GM12801 (cell line): ENCODE data around the gene GPM6B.

Experiments
- TF ChIP-seq, protein P1 (sequence below): IDR thresholded peaks from one replicate; pipeline ENCODE4 v1.5.1; 2011; ENCODE audit warnings: control low read depth; ENCODE audit not compliant: insufficient read length; ENCODE audit errors: extremely low read depth

GPM6B gene

DNA sequence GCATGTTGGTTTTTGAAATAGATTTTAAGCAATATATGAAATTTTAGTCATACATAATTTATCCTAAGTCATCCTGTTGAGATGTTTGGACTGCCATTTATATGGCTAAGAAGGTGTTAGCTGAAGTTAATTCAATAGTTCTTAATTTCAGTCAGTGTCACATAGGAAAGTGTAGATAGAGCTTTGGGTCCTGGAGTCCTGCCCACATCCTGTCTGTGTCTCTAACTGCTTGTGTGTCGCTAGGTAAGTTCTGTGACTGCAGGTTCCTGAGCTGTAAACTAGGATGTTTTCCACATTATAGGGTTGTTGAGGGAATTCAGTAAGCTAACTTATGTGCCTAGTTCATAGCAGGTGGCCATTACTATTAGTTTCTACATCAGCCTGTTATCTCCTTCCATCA, 61.6 kb downstream of the GPM6B start:
- TF ChIP-seq, protein P1, sequence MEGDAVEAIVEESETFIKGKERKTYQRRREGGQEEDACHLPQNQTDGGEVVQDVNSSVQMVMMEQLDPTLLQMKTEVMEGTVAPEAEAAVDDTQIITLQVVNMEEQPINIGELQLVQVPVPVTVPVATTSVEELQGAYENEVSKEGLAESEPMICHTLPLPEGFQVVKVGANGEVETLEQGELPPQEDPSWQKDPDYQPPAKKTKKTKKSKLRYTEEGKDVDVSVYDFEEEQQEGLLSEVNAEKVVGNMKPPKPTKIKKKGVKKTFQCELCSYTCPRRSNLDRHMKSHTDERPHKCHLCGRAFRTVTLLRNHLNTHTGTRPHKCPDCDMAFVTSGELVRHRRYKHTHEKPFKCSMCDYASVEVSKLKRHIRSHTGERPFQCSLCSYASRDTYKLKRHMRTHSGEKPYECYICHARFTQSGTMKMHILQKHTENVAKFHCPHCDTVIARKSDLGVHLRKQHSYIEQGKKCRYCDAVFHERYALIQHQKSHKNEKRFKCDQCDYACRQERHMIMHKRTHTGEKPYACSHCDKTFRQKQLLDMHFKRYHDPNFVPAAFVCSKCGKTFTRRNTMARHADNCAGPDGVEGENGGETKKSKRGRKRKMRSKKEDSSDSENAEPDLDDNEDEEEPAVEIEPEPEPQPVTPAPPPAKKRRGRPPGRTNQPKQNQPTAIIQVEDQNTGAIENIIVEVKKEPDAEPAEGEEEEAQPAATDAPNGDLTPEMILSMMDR, result no peak

DNA sequence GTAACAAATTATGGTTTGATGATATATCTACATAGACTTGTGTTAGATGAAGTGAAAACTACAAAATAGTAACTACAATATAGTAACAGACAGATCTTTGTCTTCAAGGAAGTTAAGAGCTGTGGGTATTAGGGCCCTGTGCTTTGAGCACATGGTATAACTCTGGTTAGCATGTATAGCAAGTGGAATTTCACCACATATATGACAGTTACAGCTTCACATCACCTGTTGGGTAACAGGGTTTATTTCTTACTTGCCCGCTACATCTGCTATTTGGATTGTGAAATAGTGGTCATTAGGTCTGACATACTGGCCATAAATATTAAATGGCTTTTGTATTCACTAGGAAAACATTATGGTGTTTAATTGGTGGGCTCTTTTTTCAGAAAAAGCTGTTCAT, 62.1 kb downstream of the GPM6B start:
- TF ChIP-seq, protein P1, result no peak

DNA sequence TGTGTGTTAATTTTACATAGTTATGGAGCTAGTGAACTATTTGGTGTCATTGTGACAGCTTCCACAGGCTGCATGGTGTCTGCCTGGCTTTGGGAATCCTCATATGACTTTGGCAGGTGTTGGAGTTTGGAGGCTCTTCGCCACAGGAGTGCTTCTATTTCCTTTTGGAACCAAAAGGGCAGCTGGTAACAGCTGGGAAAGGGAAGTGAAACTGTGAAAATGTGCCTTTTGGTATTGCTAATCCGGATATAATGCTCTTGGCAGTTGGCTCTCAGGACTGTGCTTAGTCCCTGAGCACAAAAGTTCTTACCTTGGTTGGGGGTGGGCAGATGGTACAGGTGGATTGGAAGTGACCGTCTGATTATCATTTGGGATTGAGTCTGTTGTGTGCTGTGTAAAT, 64.2 kb downstream of the GPM6B start:
- TF ChIP-seq, protein P1, result no peak

DNA sequence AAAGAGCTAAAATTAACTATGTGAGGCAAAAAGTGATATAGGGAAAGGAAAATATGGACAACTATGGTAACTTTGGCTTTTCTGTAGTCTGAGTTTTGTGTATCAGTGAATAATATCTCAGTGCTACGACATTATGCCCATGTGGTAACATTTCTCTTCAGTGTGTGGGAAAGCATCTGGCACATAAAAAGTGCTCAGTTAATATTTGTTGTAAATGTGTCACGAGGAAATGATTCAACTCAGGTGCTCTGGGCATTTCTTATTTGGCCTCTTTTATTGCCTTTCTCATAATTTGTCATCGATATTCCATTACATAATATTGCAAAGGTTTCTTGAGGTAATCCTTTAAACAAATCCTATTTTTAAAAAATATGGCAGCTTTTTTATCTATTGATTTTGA, 64.8 kb downstream of the GPM6B start:
- TF ChIP-seq, protein P1, result no peak

DNA sequence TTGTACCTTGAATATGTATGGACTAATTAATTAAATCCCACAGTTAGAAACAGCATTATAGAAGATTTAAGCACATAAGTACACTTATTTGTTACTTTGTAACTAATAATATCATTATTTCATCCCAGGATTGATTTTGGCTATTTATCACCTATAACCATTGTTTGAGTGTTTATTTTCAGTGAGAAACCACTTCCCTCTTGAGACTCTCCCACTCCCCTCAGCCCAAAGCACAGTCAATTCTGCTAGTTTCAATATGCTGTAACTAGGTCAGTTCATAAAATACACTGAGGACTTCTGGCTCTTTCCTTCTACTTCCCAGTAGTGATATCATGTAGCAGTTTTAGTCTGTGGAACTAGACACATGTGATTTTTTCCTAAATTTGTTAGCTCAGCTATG, 66.1 kb downstream of the GPM6B start:
- TF ChIP-seq, protein P1, result no peak

DNA sequence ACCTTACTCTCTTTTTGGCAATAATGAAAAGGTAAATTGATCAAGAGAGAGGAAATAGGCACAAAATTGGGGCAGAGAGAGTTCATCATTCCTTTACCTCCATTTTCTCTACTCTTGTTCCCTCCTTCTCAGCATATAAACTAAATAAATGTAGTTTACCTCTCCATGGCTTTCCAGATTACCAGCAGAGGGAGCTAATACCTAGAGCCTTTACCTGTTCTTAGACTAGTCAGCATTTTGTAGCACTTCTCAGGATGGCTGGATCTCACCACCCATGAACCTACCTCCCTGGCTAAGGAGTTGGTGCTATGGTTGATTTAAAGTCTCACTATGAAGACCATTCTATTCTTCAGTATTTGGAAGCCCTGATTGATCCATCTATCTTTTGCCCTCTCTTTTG, 66.7 kb downstream of the GPM6B start:
- TF ChIP-seq, protein P1, result no peak

DNA sequence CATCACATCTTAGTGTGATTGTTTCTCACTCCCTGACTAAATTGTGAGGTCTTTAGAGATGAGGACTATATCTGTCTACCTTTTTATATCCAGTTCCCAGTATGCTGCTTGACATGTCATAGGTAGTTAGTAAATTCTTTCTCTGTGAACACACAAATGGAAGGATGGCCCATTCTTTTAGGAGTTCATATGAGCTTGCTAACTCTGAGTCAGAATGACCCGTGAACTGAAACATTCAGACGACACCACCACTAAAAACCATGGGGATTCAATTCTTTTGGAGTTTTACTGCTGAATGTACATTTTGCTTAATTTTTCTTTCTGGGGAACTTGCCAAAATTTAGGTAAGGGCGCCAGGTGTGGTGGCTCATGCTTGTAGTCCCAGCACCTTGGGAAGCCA, 68.4 kb downstream of the GPM6B start:
- TF ChIP-seq, protein P1, result no peak

DNA sequence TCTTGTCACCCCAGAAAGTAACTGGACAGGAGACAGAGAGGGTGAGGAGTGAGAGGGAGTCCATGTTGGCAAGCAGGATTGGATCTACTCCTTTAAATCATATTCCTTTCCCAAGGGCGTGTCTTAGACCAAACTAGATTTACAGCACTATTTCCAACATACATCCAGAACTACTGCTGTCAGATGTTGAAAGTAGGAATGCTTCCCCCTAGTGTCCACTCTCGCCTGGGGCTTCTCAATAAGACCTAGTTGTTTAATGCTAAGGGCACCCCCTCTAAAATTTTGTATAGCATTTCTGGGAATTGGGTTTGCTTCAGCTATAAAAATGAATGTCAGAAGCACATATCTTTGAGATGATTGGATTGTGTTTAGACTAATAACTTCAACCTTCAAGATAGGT, 69.1 kb downstream of the GPM6B start:
- TF ChIP-seq, protein P1, result no peak
